ENCODE results near the gene VPS37C.
A peak's percentile ranks its signal among the peaks of the same experiment; 100 is the strongest.
"Not testable (repeated sequence)": the region's sequence is repeated elsewhere in the genome, so short reads cannot be mapped to it uniquely, and the experiment has no call there.

The VPS37C gene

GRCh38 chr11:61161190-61162091 is at the start of gene VPS37C:
Gene VPS37C (minus strand): TSS chr11:61161426. CDS start chr11:61138829, 22,597 bp downstream.
- DNase-seq, result peak; percentile 80

- DNase-seq, result not testable (repeated sequence)
Measured at GRCh38 chr11:61210629-61211028, 49.4 kb upstream of the VPS37C start.

DNA sequence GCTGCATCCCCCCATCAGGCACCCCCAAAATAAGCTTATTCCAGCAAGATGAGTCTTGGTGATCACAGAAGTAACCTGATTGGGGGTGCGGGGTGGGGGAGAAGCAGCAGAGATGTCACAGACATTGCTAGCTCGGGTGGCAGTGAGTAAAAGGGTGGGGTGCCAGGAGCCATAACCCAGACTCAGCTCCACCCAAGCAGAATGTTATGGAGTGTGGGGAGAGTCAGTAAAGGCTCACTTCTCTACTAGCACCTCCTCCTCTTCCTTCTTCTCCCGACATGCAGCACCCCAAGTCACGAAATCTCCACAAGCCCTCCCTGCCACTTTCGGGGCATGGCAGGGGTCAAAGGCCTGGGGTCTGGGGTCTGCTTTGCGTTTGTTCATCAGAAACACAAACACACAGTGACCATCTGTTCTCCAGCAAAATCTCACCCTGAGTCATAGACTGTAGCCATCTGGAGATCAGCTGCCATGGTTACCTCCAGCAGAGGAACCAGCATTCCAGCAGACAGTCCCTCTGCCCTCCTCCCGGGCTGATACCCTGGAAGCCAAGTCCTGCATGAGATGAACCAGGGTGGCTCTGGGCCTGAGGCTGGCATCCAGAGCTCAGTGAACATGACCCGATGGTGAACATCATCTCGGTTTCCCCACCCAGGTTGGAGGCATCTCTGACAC is 46.5 kb upstream of the VPS37C start:
- not testable (repeated sequence) for DNase-seq

DNA sequence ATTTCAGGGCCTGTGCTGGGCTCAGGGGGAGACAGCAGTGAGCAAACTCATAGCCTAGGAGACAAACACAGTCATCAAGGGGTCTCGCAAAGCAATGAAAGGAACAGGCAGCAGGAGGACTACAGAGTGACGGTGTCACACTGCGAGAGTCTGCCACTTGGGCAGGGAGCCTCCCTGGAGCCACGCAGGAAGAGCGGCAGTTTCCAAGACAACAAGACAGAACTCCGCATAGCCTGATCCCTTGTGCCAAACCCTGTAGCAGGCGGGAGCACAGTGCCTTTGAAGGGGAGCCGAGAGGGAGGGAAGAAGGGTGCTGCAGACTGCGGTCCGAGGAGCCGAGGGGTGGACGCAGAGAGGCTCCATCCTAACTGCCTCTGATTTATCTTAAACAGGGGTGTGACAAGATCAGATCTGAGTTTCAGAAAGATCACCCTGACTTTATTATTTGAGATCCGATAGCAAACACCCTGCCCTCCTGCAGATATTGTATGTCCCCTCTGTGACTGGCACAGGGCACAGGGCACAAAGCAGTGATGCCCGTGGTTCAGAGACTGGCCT is 43.4 kb upstream of the VPS37C start:
- not testable (repeated sequence) for DNase-seq

- not testable (repeated sequence) for DNase-seq
Measured at GRCh38 chr11:61203873-61204272, 42.6 kb upstream of the VPS37C start.

- not testable (repeated sequence) for DNase-seq
Measured at GRCh38 chr11:61202950-61203746, 41.9 kb upstream of the VPS37C start, which contains the start of gene PGA3. Gene PGA3 (plus strand): TSS chr11:61203515. CDS start chr11:61203565, 50 bp downstream.

DNA sequence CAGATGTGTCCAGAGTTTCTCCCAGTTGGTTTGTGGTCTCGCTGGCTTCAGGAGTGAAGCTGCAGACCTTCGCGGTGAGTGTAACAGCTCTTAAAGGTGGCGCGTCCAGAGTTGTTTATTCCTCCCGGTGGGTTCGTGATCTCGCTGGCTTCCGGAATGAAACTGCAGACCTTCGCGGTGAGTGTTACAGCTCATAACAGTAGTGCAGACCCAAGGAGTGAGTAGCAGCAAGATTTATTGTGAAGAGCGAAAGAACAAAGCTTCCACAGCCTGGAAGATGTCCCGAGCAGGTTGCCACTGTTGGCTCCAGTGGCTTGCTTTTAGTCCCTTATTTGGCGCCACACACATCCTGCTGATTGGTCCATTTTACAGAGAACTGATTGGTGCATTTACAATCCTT is 40.2 kb upstream of the VPS37C start:
- no peak for DNase-seq

DNA sequence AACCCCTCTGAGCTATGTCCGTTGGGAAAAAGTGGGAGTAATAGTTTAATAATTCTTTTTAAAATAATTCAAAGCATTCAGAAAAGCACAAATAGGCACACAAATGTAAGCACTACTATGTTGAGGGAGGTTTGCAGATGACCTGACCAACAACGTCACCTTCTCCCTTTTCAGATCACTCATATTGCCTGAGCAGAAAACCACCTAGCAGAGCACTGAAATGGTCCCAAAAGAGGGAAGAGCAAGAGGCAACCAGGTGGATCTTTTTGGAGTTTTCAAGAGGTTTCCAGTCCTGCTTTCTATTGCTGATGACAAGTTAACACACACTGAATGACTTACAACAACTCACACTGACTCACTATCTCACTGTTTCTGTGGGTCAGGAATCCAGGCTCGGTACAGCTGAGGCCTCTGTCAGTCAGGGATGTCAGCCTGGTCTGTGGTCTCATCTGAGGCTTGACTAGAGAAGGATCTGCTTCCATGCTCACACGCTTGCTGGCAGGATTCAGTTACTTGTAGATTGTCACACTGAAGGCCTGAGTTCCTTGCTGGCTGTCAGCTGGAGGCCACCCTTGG is 37.8 kb upstream of the VPS37C start:
- no peak for DNase-seq

DNA sequence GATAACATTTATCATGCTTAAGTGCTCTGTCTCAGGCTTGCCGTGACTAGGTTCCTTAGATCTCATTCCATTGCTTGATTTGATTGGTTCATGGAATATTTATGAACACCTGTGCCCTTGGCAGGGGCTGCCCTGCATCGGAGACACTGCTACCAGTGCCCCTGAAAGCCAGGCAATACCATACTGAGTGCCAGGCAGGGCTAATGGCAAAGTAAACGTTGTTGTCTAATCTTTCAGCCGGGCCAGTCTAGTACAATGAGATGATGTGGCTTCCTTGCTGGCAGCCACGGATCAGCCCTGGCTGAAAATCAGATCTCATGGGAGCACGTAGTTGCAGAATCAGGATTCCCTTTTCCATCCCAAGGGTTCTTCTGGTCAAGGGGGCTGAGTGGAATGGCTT is 37.1 kb upstream of the VPS37C start:
- no peak for DNase-seq

GRCh38 chr11:61195719-61196118 is 34.5 kb upstream of the VPS37C start:
- no peak for DNase-seq

DNA sequence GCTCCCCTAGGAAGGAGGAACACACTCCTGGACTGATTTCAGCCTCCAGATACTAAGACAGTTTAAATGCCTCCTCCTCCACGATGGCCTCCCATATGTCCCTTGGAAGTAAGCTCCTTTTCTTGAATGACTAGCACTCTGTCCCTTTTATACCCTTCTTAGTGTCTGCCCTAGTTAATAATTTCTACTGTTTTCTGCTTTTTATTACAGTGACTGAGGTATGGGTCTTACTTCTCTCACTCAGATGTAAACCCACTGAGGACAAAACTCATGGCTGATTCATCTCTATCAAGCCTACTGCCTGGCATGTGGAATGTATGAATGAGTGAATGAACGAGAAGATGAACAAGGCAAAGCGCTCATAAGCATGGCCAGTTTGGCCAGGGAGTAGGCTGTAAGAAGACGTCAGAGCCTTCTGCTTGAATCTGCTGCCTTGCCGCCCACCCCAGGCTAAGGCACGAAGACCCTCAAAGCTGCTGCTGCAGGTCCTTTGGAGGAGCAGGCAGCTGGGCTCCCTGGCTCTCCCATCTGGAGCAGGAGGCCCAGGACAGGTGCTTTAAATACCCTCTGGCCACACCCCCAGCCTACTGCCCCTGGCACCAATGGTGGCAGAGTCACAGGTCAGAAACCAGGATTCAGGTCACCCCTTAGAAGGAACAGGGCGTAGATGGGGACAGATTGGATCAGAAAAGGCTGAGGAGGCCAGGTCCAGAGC is 33.9 kb upstream of the VPS37C start:
- DNase-seq, result no peak

GRCh38 chr11:61194169-61194671 is 33.0 kb upstream of the VPS37C start:
- no peak for DNase-seq

GRCh38 chr11:61193596-61193995 is 32.4 kb upstream of the VPS37C start:
- DNase-seq, result no peak

DNA sequence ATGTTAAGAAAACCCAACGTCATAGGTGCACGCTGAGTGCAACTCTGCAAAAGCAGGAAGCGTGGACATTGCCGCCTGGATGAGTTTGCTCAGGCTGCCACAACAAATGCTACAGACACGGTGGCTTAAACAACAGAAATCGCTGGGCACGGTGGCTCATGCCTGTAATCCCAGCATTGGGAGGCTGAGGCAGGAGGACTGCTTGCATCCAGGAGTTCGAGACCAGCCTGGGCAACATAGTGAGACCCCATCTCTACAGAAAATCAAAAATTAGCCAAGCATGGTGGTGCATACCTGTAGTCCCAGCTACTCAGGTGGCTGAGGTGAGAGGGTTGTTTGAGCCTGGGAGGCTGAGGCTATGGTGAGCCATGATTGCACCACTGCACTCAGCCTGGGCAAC is 28.7 kb upstream of the VPS37C start:
- DNase-seq, result no peak

DNA sequence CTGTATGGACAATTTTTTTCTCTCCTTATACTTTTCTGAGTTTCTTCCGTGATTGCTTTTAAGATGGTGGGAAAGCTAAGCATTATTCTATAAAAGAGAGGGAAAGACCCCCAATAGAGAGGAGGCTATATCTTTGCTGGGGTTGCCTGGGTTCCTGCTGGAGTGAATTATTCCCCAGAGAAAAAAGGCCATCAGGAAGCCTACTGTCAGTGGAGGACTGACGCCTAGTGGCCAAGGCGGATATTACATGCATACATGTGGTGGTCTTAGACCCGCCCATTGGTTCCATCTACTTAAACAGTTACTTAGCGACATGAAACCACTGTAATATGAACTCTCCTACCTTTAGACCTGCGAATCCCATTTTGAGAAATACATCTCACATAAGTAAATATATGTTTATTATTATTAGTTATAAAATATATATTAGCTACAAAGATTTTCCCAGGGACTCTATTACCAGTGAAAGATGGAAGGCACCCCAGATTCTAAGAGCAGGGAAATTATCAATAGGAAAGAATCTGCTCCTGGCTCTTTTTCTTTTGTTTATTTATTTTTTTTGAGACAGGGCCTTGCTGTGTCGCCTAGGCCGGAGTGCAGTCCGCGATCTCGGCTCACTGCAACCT is 26.4 kb upstream of the VPS37C start:
- DNase-seq, result peak; percentile 56

- no peak for DNase-seq
Measured at GRCh38 chr11:61186504-61186903, 25.3 kb upstream of the VPS37C start.

DNA sequence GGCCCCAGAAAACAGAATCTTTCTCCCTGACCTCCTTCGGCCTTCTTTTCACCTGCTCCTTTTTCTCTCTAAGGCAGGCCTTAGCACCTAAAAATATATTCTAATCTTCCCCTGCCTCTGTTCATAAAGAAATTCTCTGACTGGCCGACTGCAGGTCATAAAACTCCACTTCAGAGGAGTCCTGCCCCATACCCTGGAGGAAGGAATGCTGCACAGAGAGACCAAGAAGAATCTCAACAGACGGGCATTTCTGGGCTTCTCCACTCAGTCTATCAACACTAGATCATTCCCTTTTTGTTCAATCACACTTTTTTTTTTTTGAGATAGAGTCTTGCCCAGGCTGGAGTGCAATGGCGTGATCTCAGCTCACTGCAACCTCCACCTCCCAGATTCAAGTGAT is 22.4 kb upstream of the VPS37C start:
- no peak for DNase-seq

DNA sequence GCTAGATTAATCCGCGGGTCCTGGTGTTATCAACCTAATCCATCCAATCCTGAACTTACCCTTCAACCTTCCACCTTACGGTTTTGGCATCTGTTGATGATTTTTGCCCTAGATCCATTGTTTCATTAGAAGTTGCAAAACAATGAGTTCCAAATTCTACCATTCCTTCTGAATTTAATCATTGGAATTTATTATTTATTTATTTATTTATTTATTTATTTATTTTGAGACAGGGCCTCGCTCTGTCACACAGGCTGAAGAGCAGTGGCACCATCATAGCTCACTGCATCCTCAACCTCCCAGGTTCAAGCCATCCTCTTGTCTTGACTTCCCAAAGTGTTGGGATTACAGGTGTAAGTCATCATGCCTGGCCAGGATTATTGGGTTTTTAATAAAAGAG is 20.3 kb upstream of the VPS37C start:
- DNase-seq, result no peak

- not testable (repeated sequence) for DNase-seq
Measured at GRCh38 chr11:61180205-61180604, 19.0 kb upstream of the VPS37C start.

GRCh38 chr11:61176446-61176845 is 15.2 kb upstream of the VPS37C start:
- no peak for DNase-seq

DNA sequence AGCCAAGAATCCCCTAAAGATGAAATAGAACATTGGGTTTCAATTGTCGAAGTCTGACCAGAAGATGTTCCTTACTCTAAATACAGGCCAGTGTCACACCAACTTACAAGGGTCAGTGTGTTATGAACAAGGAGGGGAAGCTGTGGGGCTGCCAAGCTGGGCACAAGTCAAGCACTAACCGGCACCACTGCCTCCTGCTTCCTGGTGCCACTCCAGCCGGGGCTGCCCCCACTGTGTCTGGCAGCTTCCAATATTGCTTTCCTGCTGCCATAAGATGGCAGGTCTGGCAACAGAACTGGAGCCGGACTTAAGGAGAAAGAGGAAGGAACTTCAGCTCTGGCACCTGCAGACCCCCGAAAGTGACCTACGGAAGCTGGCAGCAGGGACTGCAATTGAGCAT is 13.7 kb upstream of the VPS37C start:
- DNase-seq, result no peak
